Panc1 (cell line): ENCODE results near the gene BCL2. TPM values are rescaled to one million over a fixed set of nuclear protein-coding genes. Genes with fewer than 3 reads are reported as not detected.

Experiments
- ATAC-seq: fragments of 200-7000 bp; cut with Tn5 transposase; 2 replicates; pipeline ENCODE4 v1.9.1; 2020; ENCODE audit warnings: mild to moderate bottlenecking, moderate library complexity
- BruUV-seq: library from RNA; stranded (reverse); fragments of 400-500 nt; replicated peaks from 2 replicates; lab custom pipeline; 2021; lab: Mats Ljungman, UMichigan
- CTCF ChIA-PET: fragments of 300-600 bp; sonication (Branson Sonifier 250); formaldehyde crosslinking; loops from one replicate; lab custom pipeline; 2022; ENCODE audit warnings: antibody characterized with exemption; lab: Charles Lee
- POLR2A ChIA-PET: fragments of 300-600 bp; sonication (Branson Sonifier 250); formaldehyde crosslinking; loops from one replicate; lab custom pipeline; 2022; ENCODE audit warnings: antibody characterized with exemption; lab: Charles Lee
- DNase-seq: peaks from one replicate; pipeline ENCODE4 v3.0.0-alpha.2; 2010; ENCODE audit warnings: low read depth, low spot score
- H3K27ac ChIP-seq: 2 replicates; pipeline ENCODE4 v1.5.1; 2011; ENCODE audit warnings: mild to moderate bottlenecking, low read length, inconsistent platforms
- H3K27me3 ChIP-seq: fragments of 200-500 bp; sonication (Bioruptor generic); 2 replicates; pipeline ENCODE4 v1.6.0; 2014; ENCODE audit warnings: low read length, inconsistent platforms; ENCODE audit not compliant: control insufficient read depth, insufficient read depth
- H3K36me3 ChIP-seq: fragments of 200-500 bp; sonication (Bioruptor generic); 2 replicates; pipeline ENCODE4 v1.5.1; 2014; ENCODE audit warnings: inconsistent platforms, mild to moderate bottlenecking, low read length, moderate library complexity; ENCODE audit not compliant: control insufficient read depth, insufficient read depth
- H3K4me1 ChIP-seq: 2 replicates; pipeline ENCODE4 v1.5.1; 2011; ENCODE audit warnings: inconsistent platforms, mild to moderate bottlenecking, low read length, moderate library complexity; ENCODE audit not compliant: control insufficient read depth, insufficient read depth
- H3K4me3 ChIP-seq, 2 experiments: 2 replicates each; pipeline ENCODE4 v1.5.1; 2011 to 2012; ENCODE audit warnings: low read depth in 2 of 2, low read length in 2 of 2, mild to moderate bottlenecking in 2 of 2, inconsistent platforms in 1 of 2, moderate library complexity in 1 of 2
- H3K9me3 ChIP-seq: fragments of 200-500 bp; sonication (Bioruptor generic); 2 replicates; pipeline ENCODE4 v1.5.1; 2014; ENCODE audit warnings: low read depth, mild to moderate bottlenecking, inconsistent platforms, low read length, moderate library complexity; ENCODE audit not compliant: control insufficient read depth, insufficient read depth
- POLR2AphosphoS5 ChIP-seq: IDR thresholded peaks from 2 replicates; pipeline ENCODE4 v1.6.1; 2012; ENCODE audit warnings: mild to moderate bottlenecking, low read depth, low read length, moderate library complexity
- REST ChIP-seq, 2 experiments: IDR thresholded peaks; 2 replicates each; pipeline ENCODE4 v1.6.1; 2011 to 2012; ENCODE audit warnings: low read depth in 2 of 2, control low read depth in 1 of 2, low read length in 1 of 2, mild to moderate bottlenecking in 1 of 2, moderate library complexity in 1 of 2; ENCODE audit not compliant: insufficient read depth in 1 of 2
- SIN3A ChIP-seq: IDR thresholded peaks from 2 replicates; pipeline ENCODE4 v1.6.1; 2012; ENCODE audit warnings: low read depth, mild to moderate bottlenecking, low read length, moderate library complexity, borderline replicate concordance; ENCODE audit not compliant: insufficient read depth
- TCF7L2 ChIP-seq: IDR thresholded peaks from 2 replicates; pipeline ENCODE4 v1.6.1; 2011; ENCODE audit warnings: mild to moderate bottlenecking, low read depth, low read length, inconsistent platforms
- in situ Hi-C: cut with HindIII; loops from 2 replicates; pipeline ENCODE4 v1.10.0; 2016; ENCODE audit warnings: low sequenced_read_pairs, low pct_unique_long_range_greater_than_20kb
- intact Hi-C: fragments of 100-400 bp; cut with micrococcal nuclease; formaldehyde crosslinking; loops from one replicate; pipeline ENCODE4 v1.10.0; 2022; ENCODE audit not compliant: unreplicated experiment
- total RNA-seq: library from RNA; stranded (reverse); gene quantifications from one replicate; pipeline ENCODE4 v1.2.1, GENCODE V29; 2021; ENCODE audit not compliant: unreplicated experiment
- TF ChIP-seq, protein P1 (sequence below): fragments of 450-650 bp; IDR thresholded peaks from 2 replicates; pipeline ENCODE4 v1.5.1; 2017; ENCODE audit warnings: mild to moderate bottlenecking

BCL2 gene
- total RNA-seq, 1 experiment from 2014 or later = 0.72 TPM

DNA sequence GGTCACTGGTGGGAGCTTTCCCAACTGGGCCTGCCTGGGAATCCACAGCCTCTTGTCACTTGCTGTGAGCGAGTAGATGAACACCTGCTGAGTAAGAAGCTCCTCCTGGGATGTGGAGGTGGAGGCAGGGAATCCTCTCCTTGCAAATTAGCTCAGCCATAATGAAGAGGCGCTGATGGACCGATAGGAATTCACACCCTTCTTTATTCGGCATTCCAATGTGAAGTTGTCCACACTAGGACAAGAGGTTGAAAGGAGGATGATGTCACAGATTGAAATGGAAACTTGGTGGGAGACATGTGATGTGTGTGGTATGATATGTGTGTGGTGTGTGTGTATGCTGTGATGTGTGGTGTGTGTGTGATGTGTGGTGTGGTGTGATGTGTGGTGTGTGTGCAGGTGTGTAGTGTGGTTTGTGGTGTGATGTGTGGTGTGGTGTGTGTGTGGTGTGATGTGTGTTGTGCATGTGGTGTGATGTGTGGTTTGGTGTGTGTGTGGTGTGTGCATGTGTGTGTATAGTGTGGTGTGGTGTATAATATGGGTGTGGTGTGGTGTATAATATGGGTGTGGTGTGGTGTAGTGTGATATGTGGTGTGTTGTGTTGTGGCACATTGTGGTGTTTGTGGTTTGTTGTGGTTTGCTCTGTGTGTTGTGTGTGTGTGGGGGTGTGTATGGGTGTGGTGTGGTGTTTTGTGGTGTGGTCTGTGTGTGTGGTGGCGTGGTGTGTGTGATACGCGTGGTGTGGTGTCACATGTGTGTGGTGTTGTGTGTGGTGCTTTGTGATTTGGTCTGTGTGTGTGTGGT is 216.4 kb downstream of the BCL2 start:
- H3K27me3 ChIP-seq = no peaks in the 10 kb centered on the region
- H3K27ac ChIP-seq = no peak overlapping the region
- in situ Hi-C loops = no loop called here
- H3K4me3 ChIP-seq = no peak overlapping the region
- no peaks in the 10 kb centered on the region for H3K36me3 ChIP-seq
- TF ChIP-seq REST (IDR thresholded peaks at IDR 0.05; ENCODE audit: insufficient read depth in 1 of 2, low read depth in 2 of 2, low read length in 1 of 2) = no peak
- no peak for TF ChIP-seq POLR2AphosphoS5
- TF ChIP-seq, protein P1, sequence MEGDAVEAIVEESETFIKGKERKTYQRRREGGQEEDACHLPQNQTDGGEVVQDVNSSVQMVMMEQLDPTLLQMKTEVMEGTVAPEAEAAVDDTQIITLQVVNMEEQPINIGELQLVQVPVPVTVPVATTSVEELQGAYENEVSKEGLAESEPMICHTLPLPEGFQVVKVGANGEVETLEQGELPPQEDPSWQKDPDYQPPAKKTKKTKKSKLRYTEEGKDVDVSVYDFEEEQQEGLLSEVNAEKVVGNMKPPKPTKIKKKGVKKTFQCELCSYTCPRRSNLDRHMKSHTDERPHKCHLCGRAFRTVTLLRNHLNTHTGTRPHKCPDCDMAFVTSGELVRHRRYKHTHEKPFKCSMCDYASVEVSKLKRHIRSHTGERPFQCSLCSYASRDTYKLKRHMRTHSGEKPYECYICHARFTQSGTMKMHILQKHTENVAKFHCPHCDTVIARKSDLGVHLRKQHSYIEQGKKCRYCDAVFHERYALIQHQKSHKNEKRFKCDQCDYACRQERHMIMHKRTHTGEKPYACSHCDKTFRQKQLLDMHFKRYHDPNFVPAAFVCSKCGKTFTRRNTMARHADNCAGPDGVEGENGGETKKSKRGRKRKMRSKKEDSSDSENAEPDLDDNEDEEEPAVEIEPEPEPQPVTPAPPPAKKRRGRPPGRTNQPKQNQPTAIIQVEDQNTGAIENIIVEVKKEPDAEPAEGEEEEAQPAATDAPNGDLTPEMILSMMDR = no peak
- no peak for TF ChIP-seq TCF7L2
- no peak for TF ChIP-seq SIN3A
- H3K4me1 ChIP-seq = no peaks in the 10 kb centered on the region
- no peak for DNase-seq
- BruUV-seq = no TSS peak
- POLR2A ChIA-PET = no interaction called here
- intact Hi-C loops = no loop called here
- no peaks in the 10 kb centered on the region for H3K9me3 ChIP-seq
- CTCF ChIA-PET = no interaction called here
- ATAC-seq = no peak

DNA sequence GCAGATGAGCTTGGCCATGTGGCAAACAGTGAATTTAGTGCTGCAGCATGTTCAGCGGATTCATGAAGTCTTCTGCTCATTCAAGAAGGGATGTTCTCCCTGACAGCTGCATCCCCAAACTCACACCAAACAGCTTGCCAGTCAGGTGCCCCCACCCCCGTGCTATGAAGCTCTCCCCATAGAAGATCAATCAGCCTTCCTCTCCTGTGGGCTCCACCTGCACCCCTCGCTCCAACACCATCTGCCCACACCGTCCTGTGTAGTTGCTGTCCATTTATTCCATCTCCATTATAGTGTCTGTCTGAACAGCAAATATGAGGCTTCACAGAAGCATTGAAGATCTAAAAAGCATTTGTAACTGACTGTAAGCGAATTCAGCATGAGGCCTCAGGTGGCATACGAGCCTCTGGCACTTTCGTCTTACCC is 218.9 kb downstream of the BCL2 start:
- TF ChIP-seq, protein P1 = no peak
- TF ChIP-seq TCF7L2 (no peak), REST (IDR thresholded peaks at IDR 0.05; ENCODE audit: insufficient read depth in 1 of 2, low read depth in 2 of 2, low read length in 1 of 2) (no peak), SIN3A (no peak), POLR2AphosphoS5 (no peak)
- no peaks in the 10 kb centered on the region for H3K9me3 ChIP-seq
- POLR2A ChIA-PET = no interaction called here
- H3K36me3 ChIP-seq = no peaks in the 10 kb centered on the region
- CTCF ChIA-PET = no interaction called here
- H3K27ac ChIP-seq = no peak overlapping the region
- no peak overlapping the region for H3K4me3 ChIP-seq
- no peak for ATAC-seq
- DNase-seq = no peak
- intact Hi-C loops = no loop called here
- no TSS peak for BruUV-seq
- no peaks in the 10 kb centered on the region; the same call in 1 of the 2 replicates for H3K27me3 ChIP-seq
- no peaks in the 10 kb centered on the region for H3K4me1 ChIP-seq
- in situ Hi-C loops = no loop called here
